T-cell (primary cell): ENCODE measurements around the gene LENEP. TPM values are rescaled to one million over a fixed set of nuclear protein-coding genes. Genes with fewer than 3 reads are reported as not detected.

Experiments
- ATAC-seq, 4 experiments: fragments of 200-7000 bp in 3 of 4; fragments of 150-1000 bp in 1 of 4; cut with Tn5 transposase; replicated peaks in 1 of 4; 1 replicate in 3 of 4; 2 replicates in 1 of 4; pipeline ENCODE4 v1.10.0; 2021; ENCODE audit warnings: moderate library complexity in 3 of 4, mild to moderate bottlenecking in 2 of 4, moderate number of reproducible peaks in 1 of 4
- CTCF ChIA-PET, 2 donors: fragments of 300-600 bp; sonication (Branson Sonifier 250); formaldehyde crosslinking; loops; one replicate each; lab custom pipeline; 2022; ENCODE audit warnings: antibody characterized with exemption in 2 of 2; lab: Charles Lee
- POLR2A ChIA-PET, 2 donors: fragments of 300-600 bp; sonication (Branson Sonifier 250); formaldehyde crosslinking; loops; one replicate each; lab custom pipeline; 2022; ENCODE audit warnings: antibody characterized with exemption in 2 of 2; lab: Charles Lee
- DNase-seq, 35 experiments: peaks; one replicate each; pipeline versions ENCODE4 v3.0.0 to v3.0.0-alpha.2; 2013 to 2023
- H3K27ac ChIP-seq: one replicate; pipeline ENCODE4 v1.5.1; 2013; ENCODE audit warnings: low read length
- H3K27me3 ChIP-seq, 2 experiments: replicated peaks in 1 of 2; 1 replicate in 1 of 2; 2 replicates in 1 of 2; pipeline versions ENCODE4 v1.6.1 to v1.7.0; 2013; ENCODE audit warnings: low read length in 1 of 2, mixed read lengths in 1 of 2; ENCODE audit not compliant: control insufficient read depth in 2 of 2, insufficient read depth in 2 of 2; ENCODE audit errors: extremely low read depth in 1 of 2
- H3K36me3 ChIP-seq, 2 donors: 1 replicate in 1 of 2; 2 replicates in 1 of 2; pipeline versions ENCODE4 v1.6.1 to v1.7.0; 2013; ENCODE audit warnings: low read length in 1 of 2; ENCODE audit not compliant: control insufficient read depth in 2 of 2, insufficient read depth in 1 of 2; ENCODE audit errors: extremely low read depth in 1 of 2
- H3K4me1 ChIP-seq, 2 experiments: 1 replicate in 1 of 2; 2 replicates in 1 of 2; pipeline versions ENCODE4 v1.6.1 to v1.7.0; 2013; ENCODE audit warnings: low read length in 2 of 2, mixed read lengths in 1 of 2; ENCODE audit not compliant: insufficient read depth in 2 of 2, control insufficient read depth in 1 of 2; ENCODE audit errors: extremely low read depth in 1 of 2
- H3K4me3 ChIP-seq, 2 donors: 1 replicate in 1 of 2; 2 replicates in 1 of 2; pipeline versions ENCODE4 v1.5.1 to v1.7.0; 2013; ENCODE audit warnings: mild to moderate bottlenecking in 2 of 2, low read length in 1 of 2, moderate library complexity in 1 of 2; ENCODE audit not compliant: control insufficient read depth in 1 of 2; ENCODE audit errors: extremely low read depth in 1 of 2
- H3K9me3 ChIP-seq: 2 replicates; pipeline ENCODE4 v1.7.0; 2013
- H3K27ac Mint-ChIP-seq, 2 donors: one replicate each; pipeline ENCODE4 v1.8.0; 2020 to 2021; ENCODE audit warnings: mild to moderate bottlenecking in 2 of 2, mixed read lengths in 2 of 2
- H3K27me3 Mint-ChIP-seq, 2 donors: one replicate each; pipeline ENCODE4 v1.8.0; 2021 to 2022; ENCODE audit warnings: mixed read lengths in 2 of 2
- H3K36me3 Mint-ChIP-seq: one replicate; pipeline ENCODE4 v1.8.0; 2021; ENCODE audit warnings: mixed read lengths
- H3K4me1 Mint-ChIP-seq, 3 donors: one replicate each; pipeline ENCODE4 v1.8.0; 2020 to 2022; ENCODE audit warnings: mixed read lengths in 3 of 3, mild to moderate bottlenecking in 1 of 3
- H3K4me3 Mint-ChIP-seq, 3 donors: one replicate each; pipeline ENCODE4 v1.8.0; 2020 to 2022; ENCODE audit warnings: mild to moderate bottlenecking in 3 of 3, mixed read lengths in 3 of 3, moderate library complexity in 3 of 3
- H3K9me3 Mint-ChIP-seq, 3 donors: one replicate each; pipeline ENCODE4 v1.8.0; 2020 to 2022; ENCODE audit warnings: mixed read lengths in 3 of 3
- WGBS: methylation state at CpG from one replicate; pipeline ENCODE4 v1.1.5; 2013; ENCODE audit warnings: missing lambda C conversion rate; ENCODE audit not compliant: insufficient coverage; 5-methylcytosine and 5-hydroxymethylcytosine counted together
- total RNA-seq, 35 experiments: library from RNA in 6 of 35; stranded (reverse) in 6 of 35; fragments of 120-200 nt in 1 of 35; gene quantifications; one replicate each; pipeline versions ENCODE4 v1.2.1 to v1.2.4 and lab custom pipeline; 2013 to 2026

The LENEP gene
- total RNA-seq, 5 donors from 2014 or later (not counting 1 experiment from before 2014, with no cell fraction given): 1.3 to 3.0 (median 1.6) TPM; not detected in 2

GRCh38 chr1:154954541-154954940 lies 38.8 kb upstream of the LENEP start:
- POLR2A ChIA-PET: interaction anchor here (0.5 to 2.3 kb wide), 11 partner anchors 9 to 61 kb away, joined by 4 to 23 read pairs (median 6); partner anchors contain the start of genes CKS1B (in 1 of the 2), FLAD1 (in 1 of the 2) and PMVK (in 1 of the 2)
- no CpG with 5 or more reads among the region's 3 CpGs for WGBS
- peaks cover 38 to 79% of the 10 kb centered on the region in 2 experiments for H3K4me1 ChIP-seq
- no peaks in the 10 kb centered on the region for H3K27me3 ChIP-seq
- H3K36me3 ChIP-seq: peaks cover 14 to 53% of the 10 kb centered on the region in 2 donors
- Mint-ChIP-seq H3K4me1 (peaks cover 68 to 77% (median 71%) of the 10 kb centered on the region in 3 donors), H3K27me3 (no peaks in the 10 kb centered on the region), H3K27ac (peak overlapping the region; percentile 100), H3K36me3 (peaks cover 22% of the 10 kb centered on the region), H3K4me3 (peak overlapping the region; percentile 95 to 100 (median 97)), H3K9me3 (no peaks in the 10 kb centered on the region)
- no peak for DNase-seq
- H3K4me3 ChIP-seq: peak overlapping the region; percentile 79 to 94
- ATAC-seq: no peak
- peak overlapping the region; percentile 99 for H3K27ac ChIP-seq
- H3K9me3 ChIP-seq: no peaks in the 10 kb centered on the region
- CTCF ChIA-PET: interaction anchor here in 1 of 2 donors (0.7 to 2.2 kb wide), 6 partner anchors 10 to 62 kb away, joined by 3 to 14 read pairs (median 8); partner anchors contain the start of genes FLAD1 and PMVK

- Histone ChIP-seq H3K27me3 (no peaks in the 10 kb centered on the region), H3K27ac (peak overlapping the region; percentile 99), H3K36me3 (peaks cover 14 to 52% of the 10 kb centered on the region in 2 donors), H3K9me3 (no peaks in the 10 kb centered on the region), H3K4me1 (peaks cover 38 to 83% of the 10 kb centered on the region in 2 experiments), H3K4me3 (peak overlapping the region; percentile 79 to 94)
- ATAC-seq: peak; percentile 85 to 89 (median 86)
- Mint-ChIP-seq H3K4me3 (peak overlapping the region; percentile 95 to 100 (median 97)), H3K27me3 (no peaks in the 10 kb centered on the region), H3K9me3 (no peaks in the 10 kb centered on the region), H3K4me1 (peaks cover 71 to 80% (median 76%) of the 10 kb centered on the region in 3 donors), H3K36me3 (peaks cover 22% of the 10 kb centered on the region), H3K27ac (peak overlapping the region; percentile 100)
- CTCF ChIA-PET: interaction anchor here (0.5 to 2.2 kb wide), 18 partner anchors 9 to 620 kb away, joined by 3 to 14 read pairs (median 4); partner anchors contain the start of genes FLAD1 (in 1 of the 2), KRTCAP2 (in 1 of the 2) and PMVK (in 1 of the 2)
- POLR2A ChIA-PET: interaction anchor here (0.5 to 2.3 kb wide), 18 partner anchors 9 to 60 kb away, joined by 3 to 23 read pairs (median 5); partner anchors contain the start of genes PMVK (in 2 of the 2), CKS1B (in 1 of the 2), FLAD1 (in 1 of the 2) and ZBTB7B (in 1 of the 2)
- peak; percentile 70 to 99 (median 94) for DNase-seq
- WGBS: 5% methylated on average over 2 of the region's 4 CpGs
Measured at GRCh38 chr1:154955039-154955717, 38.2 kb upstream of the LENEP start.

DNA sequence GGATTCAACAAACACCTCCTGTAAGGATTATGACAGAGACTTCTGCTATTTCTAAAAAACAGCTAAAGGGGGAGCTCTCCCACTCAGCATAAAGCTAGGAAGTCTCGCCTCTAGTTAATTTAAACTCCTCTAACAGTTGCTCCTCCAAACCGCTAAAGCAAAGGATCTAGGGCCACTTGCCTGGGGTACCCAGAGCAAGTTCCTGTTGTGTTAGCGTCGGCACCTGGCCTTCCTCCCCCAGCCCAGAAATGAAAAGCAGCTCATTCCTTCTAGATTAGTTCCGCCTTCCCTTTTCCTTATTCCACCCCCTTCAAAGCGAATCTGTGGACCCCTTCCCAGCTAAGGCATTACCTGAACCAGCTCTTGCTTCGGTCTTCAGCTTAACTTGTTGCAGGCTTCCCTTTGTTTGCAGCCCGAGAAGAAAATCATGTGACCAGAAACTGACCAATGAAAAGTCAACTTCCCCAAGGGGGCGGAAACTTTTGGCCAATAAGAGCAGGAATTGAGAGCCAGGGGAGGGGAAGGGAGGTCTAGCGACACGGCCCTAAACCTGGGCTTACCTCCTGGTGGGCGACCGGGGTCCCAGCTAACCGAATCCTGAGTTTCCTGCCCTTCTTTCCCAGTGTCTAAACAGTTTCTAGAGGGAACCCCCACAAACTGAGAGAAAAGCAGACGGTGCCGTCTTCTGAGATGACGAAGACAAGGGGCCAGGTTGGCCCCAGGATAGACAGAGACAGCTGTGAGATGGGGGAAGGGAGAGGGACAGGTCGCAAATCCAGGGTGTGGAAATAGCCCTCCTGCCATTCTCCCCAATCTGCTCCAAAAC lies 37.5 kb upstream of the LENEP start, which contains the start of gene PBXIP1:
Gene PBXIP1 (minus strand): TSS at position 382 of the 826 bp plus-strand sequence. CDS start 2,378 bp downstream, outside the sequence.
- ChIA-PET CTCF (interaction anchor here (0.5 to 2.2 kb wide), 19 partner anchors 8 to 621 kb away, joined by 3 to 14 read pairs (median 3); partner anchors contain the start of genes FLAD1 (in 1 of the 2), KRTCAP2 (in 1 of the 2) and PMVK (in 1 of the 2)), POLR2A (interaction anchor here (0.6 to 2.3 kb wide), 17 partner anchors 11 to 61 kb away, joined by 3 to 23 read pairs (median 4); partner anchors contain the start of genes PMVK (in 2 of the 2), CKS1B (in 1 of the 2), FLAD1 (in 1 of the 2) and ZBTB7B (in 1 of the 2))
- Mint-ChIP-seq H3K27ac (peak within 1 kb of the TSS; percentile 100), H3K4me3 (peak within 1 kb of the TSS; percentile 95 to 100 (median 97)), H3K4me1 (peaks cover 72 to 79% (median 77%) of the 10 kb centered on the region in 3 donors), H3K36me3 (peaks cover 17% of the 10 kb centered on the region), H3K9me3 (no peaks in the 10 kb centered on the region), H3K27me3 (no peaks in the 10 kb centered on the region)
- DNase-seq: peak; percentile 57 to 95 (median 83)
- H3K9me3 ChIP-seq: no peaks in the 10 kb centered on the region
- peaks cover 44 to 83% of the 10 kb centered on the region in 2 experiments for H3K4me1 ChIP-seq
- H3K27me3 ChIP-seq: no peaks in the 10 kb centered on the region
- H3K4me3 ChIP-seq: peak within 1 kb of the TSS; percentile 79 to 94
- 0% methylated on average over 5 of the region's 18 CpGs for WGBS
- ATAC-seq: peak; percentile 48 to 63 (median 56)
- peaks cover 13 to 44% of the 10 kb centered on the region in 2 donors for H3K36me3 ChIP-seq
- H3K27ac ChIP-seq: peak within 1 kb of the TSS; percentile 99

DNA sequence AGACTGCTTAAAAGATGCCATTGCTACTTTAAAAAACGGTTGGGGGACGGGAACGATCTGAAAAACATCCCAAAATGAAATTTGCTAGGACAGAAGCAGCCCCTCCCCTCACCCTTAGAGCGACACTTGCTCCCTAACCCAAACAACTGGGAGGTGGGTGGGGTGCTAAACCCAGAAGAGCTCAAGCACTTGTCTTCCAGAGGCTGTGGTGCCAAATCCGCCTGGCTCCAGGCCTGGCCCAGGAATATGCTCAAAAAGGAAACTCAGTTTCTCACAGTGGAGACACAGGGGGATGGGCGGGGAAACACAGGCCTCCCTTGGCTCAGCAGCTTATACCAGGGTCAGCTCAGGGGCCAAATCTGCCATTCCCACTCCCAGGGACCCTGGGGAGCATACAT lies 36.8 kb upstream of the LENEP start:
- Histone ChIP-seq H3K36me3 (peaks cover 9 to 38% of the 10 kb centered on the region in 2 donors), H3K4me3 (peak overlapping the region; percentile 79 to 94), H3K4me1 (peaks cover 39 to 77% of the 10 kb centered on the region in 2 experiments), H3K27me3 (no peaks in the 10 kb centered on the region), H3K9me3 (no peaks in the 10 kb centered on the region), H3K27ac (peak overlapping the region; percentile 99)
- no peak for ATAC-seq
- Mint-ChIP-seq H3K4me3 (peak overlapping the region; percentile 95 to 100 (median 97)), H3K27ac (peak overlapping the region; percentile 100), H3K36me3 (peaks cover 17% of the 10 kb centered on the region), H3K4me1 (peaks cover 70 to 76% (median 73%) of the 10 kb centered on the region in 3 donors), H3K9me3 (no peaks in the 10 kb centered on the region), H3K27me3 (no peaks in the 10 kb centered on the region)
- POLR2A ChIA-PET: interaction anchor here (0.5 to 2.3 kb wide), 11 partner anchors 12 to 1012 kb away, joined by 3 to 23 read pairs (median 3); partner anchors contain the start of genes PMVK (in 2 of the 2), CKS1B (in 1 of the 2) and ZBTB7B (in 1 of the 2)
- WGBS: 77% methylated on average over 2 of the region's 6 CpGs
- no peak for DNase-seq
- CTCF ChIA-PET: interaction anchor here in 1 of 2 donors (1.0 to 2.2 kb wide), 7 partner anchors 8 to 622 kb away, joined by 3 to 14 read pairs (median 5); partner anchors contain the start of genes FLAD1 and PMVK

- Mint-ChIP-seq H3K4me1 (peaks cover 65 to 71% (median 68%) of the 10 kb centered on the region in 3 donors), H3K9me3 (no peaks in the 10 kb centered on the region), H3K27ac (peak overlapping the region; percentile 100), H3K4me3 (peak overlapping the region in 2 of 3 donors; percentile 34 to 37), H3K27me3 (no peaks in the 10 kb centered on the region), H3K36me3 (peaks cover 17% of the 10 kb centered on the region)
- Histone ChIP-seq H3K27ac (peak overlapping the region; percentile 99), H3K36me3 (peaks cover 9 to 35% of the 10 kb centered on the region in 2 donors), H3K4me1 (peaks cover 38 to 73% of the 10 kb centered on the region in 2 experiments), H3K9me3 (no peaks in the 10 kb centered on the region), H3K27me3 (no peaks in the 10 kb centered on the region), H3K4me3 (no peak overlapping the region)
- ATAC-seq (no peak), DNase-seq (no peak)
- WGBS: 72% methylated on average over 2 of the region's 9 CpGs
- ChIA-PET POLR2A (interaction anchor here in 1 of 2 donors (0.5 to 0.6 kb wide), 3 partner anchors 17 to 1011 kb away, joined by 3 to 5 read pairs (median 4); no protein-coding TSS in a partner anchor), CTCF (no interaction called here)
Measured at GRCh38 chr1:154957091-154957657, 36.2 kb upstream of the LENEP start.
